Measurements from ENCODE around the gene SH3D21.
A peak's percentile ranks its signal among the peaks of the same experiment; 100 is the strongest.

Gene SH3D21

GRCh38 chr1:36301220-36301619 lies 4.9 kb upstream of the SH3D21 start:
- DNase-seq = peak in 1 of 10 donors; percentile 47
- intact Hi-C loops (cut with DNase I) = no loop called here

- no peak for DNase-seq
- intact Hi-C loops (cut with DNase I) = no loop called here
Measured at GRCh38 chr1:36303244-36303643, 2.9 kb upstream of the SH3D21 start.

GRCh38 chr1:36303650-36304360 lies 2.4 kb upstream of the SH3D21 start:
- intact Hi-C loops (cut with DNase I) = no loop called here
- DNase-seq = peak in 3 of 10 donors; percentile 60 to 77 (median 65)

- DNase-seq = peak in 3 of 10 donors; percentile 48 to 63 (median 57)
- intact Hi-C loops (cut with DNase I) = no loop called here
Measured at GRCh38 chr1:36304521-36304920, 1.6 kb upstream of the SH3D21 start.

- peak in 1 of 10 donors; percentile 50 for DNase-seq
- intact Hi-C loops (cut with DNase I) = no loop called here
Measured at GRCh38 chr1:36304970-36305914, 926 bp upstream of the SH3D21 start.

GRCh38 chr1:36305915-36306209 lies 306 bp upstream of the SH3D21 start:
- intact Hi-C loops (cut with DNase I) = no loop called here
- DNase-seq = peak in 2 of 10 donors; percentile 70 to 87

GRCh38 chr1:36306902-36307456 lies 811 bp downstream of the SH3D21 start:
- intact Hi-C loops (cut with DNase I) = no loop called here
- DNase-seq = peak; percentile 74 to 99 (median 92)

- intact Hi-C loops (cut with DNase I) = no loop called here
Measured at GRCh38 chr1:36307601-36308330, 1.6 kb downstream of the SH3D21 start.

GRCh38 chr1:36309397-36309796 lies 3.2 kb downstream of the SH3D21 start:
- DNase-seq = no peak

More at GRCh38 chr1:36307601-36308330, 1.6 kb downstream of the SH3D21 start:
- peak in 2 of 10 donors; percentile 63 to 75 for DNase-seq

GRCh38 chr1:36320291-36320761 lies 14.2 kb downstream of the SH3D21 start:
- peak in 2 of 10 donors; percentile 38 to 62 for DNase-seq
- intact Hi-C loops (cut with DNase I) = no loop called here

More at GRCh38 chr1:36309397-36309796, 3.2 kb downstream of the SH3D21 start:
- intact Hi-C loops (cut with DNase I) = no loop called here

GRCh38 chr1:36320767-36321118 lies 14.6 kb downstream of the SH3D21 start:
- intact Hi-C loops (cut with DNase I) = no loop called here
- peak in 1 of 10 donors; percentile 23 for DNase-seq

- intact Hi-C loops (cut with DNase I) = no loop called here
- peak in 4 of 10 donors; percentile 18 to 82 (median 72) for DNase-seq
Measured at GRCh38 chr1:36321119-36321951, 15.2 kb downstream of the SH3D21 start.

- intact Hi-C loops (cut with DNase I) = no loop called here
- peak in 4 of 10 donors; percentile 26 to 83 (median 72) for DNase-seq
Measured at GRCh38 chr1:36322041-36322785, 16.0 kb downstream of the SH3D21 start.

GRCh38 chr1:36322786-36323635 lies 16.8 kb downstream of the SH3D21 start:
- DNase-seq = peak in 3 of 10 donors; percentile 27 to 86 (median 77)
- intact Hi-C loops (cut with DNase I) = no loop called here

GRCh38 chr1:36323636-36324352 lies 17.6 kb downstream of the SH3D21 start, which contains the start of gene EVA1B:
EVA1B (minus strand) TSS chr1:36323645; CDS start chr1:36323037, 608 bp downstream.
- DNase-seq = peak in 4 of 10 donors; percentile 25 to 83 (median 58)
- intact Hi-C loops (cut with DNase I) = no loop called here

- intact Hi-C loops (cut with DNase I) = no loop called here
- peak in 2 of 10 donors; percentile 47 to 55 for DNase-seq
Measured at GRCh38 chr1:36324353-36324703, 18.2 kb downstream of the SH3D21 start.

- DNase-seq = peak in 3 of 10 donors; percentile 25 to 67 (median 41)
- intact Hi-C loops (cut with DNase I) = no loop called here
Measured at GRCh38 chr1:36326499-36326898, 20.3 kb downstream of the SH3D21 start.
